Measurements from ENCODE around the gene TEX47.

The TEX47 gene

GRCh38 chr7:88795553-88795952, at the start of gene TEX47:
Gene TEX47 (minus strand): TSS chr7:88795737. CDS start chr7:88794942, 795 bp downstream.
- DNase-seq (ENCODE audit: low read depth, low spot score): no peak

- DNase-seq (ENCODE audit: low read depth, low spot score): no peak
Observed at GRCh38 chr7:88845091-88845490, 49.6 kb upstream of the TEX47 start.

GRCh38 chr7:88842201-88842600, 46.7 kb upstream of the TEX47 start:
- DNase-seq (ENCODE audit: low read depth, low spot score): no peak

- DNase-seq (ENCODE audit: low read depth, low spot score): peak; percentile 51
Observed at GRCh38 chr7:88835147-88835728, 39.7 kb upstream of the TEX47 start.

GRCh38 chr7:88826222-88826621, 30.7 kb upstream of the TEX47 start:
- DNase-seq (ENCODE audit: low read depth, low spot score): no peak

GRCh38 chr7:88818552-88818951, 23.0 kb upstream of the TEX47 start:
- DNase-seq (ENCODE audit: low read depth, low spot score): no peak

GRCh38 chr7:88806280-88807037, 10.9 kb upstream of the TEX47 start:
- DNase-seq (ENCODE audit: low read depth, low spot score): no peak

GRCh38 chr7:88801046-88801445, 5.5 kb upstream of the TEX47 start:
- DNase-seq (ENCODE audit: low read depth, low spot score): no peak

GRCh38 chr7:88792361-88792760, 3.2 kb downstream of the TEX47 start:
- no peak for DNase-seq (ENCODE audit: low read depth, low spot score)

- DNase-seq (ENCODE audit: low read depth, low spot score): no peak
Observed at GRCh38 chr7:88791891-88792290, 3.6 kb downstream of the TEX47 start.

- DNase-seq (ENCODE audit: low read depth, low spot score): peak; percentile 29
Observed at GRCh38 chr7:88789480-88790064, 6.0 kb downstream of the TEX47 start.

- DNase-seq (ENCODE audit: low read depth, low spot score): no peak
Observed at GRCh38 chr7:88787777-88788176, 7.8 kb downstream of the TEX47 start.

GRCh38 chr7:88775838-88776237, 19.7 kb downstream of the TEX47 start:
- no peak for DNase-seq (ENCODE audit: low read depth, low spot score)

GRCh38 chr7:88772776-88773175, 22.8 kb downstream of the TEX47 start:
- DNase-seq (ENCODE audit: low read depth, low spot score): no peak

- no peak for DNase-seq (ENCODE audit: low read depth, low spot score)
Observed at GRCh38 chr7:88771417-88771816, 24.1 kb downstream of the TEX47 start.

GRCh38 chr7:88761779-88762178, 33.8 kb downstream of the TEX47 start:
- no peak for DNase-seq (ENCODE audit: low read depth, low spot score)

- no peak for DNase-seq (ENCODE audit: low read depth, low spot score)
Observed at GRCh38 chr7:88760136-88760515, 35.4 kb downstream of the TEX47 start.

GRCh38 chr7:88759230-88760135, 36.1 kb downstream of the TEX47 start, which contains the start of gene ZNF804B:
Gene ZNF804B (plus strand): TSS chr7:88759700. CDS start chr7:88759977, 277 bp downstream.
- DNase-seq (ENCODE audit: low read depth, low spot score): peak; percentile 37

- DNase-seq (ENCODE audit: low read depth, low spot score): peak; percentile 55
Observed at GRCh38 chr7:88758381-88759229, 36.9 kb downstream of the TEX47 start.

GRCh38 chr7:88757371-88757770, 38.2 kb downstream of the TEX47 start:
- DNase-seq (ENCODE audit: low read depth, low spot score): no peak

- DNase-seq (ENCODE audit: low read depth, low spot score): no peak
Observed at GRCh38 chr7:88756802-88757201, 38.7 kb downstream of the TEX47 start.
